Esophagus muscularis mucosa (tissue), 4 donors: ENCODE data around the gene KIAA1614. TPM values are rescaled to one million over a fixed set of nuclear protein-coding genes. Genes with fewer than 3 reads are reported as not detected.

Experiments
- DNase-seq: peaks from one replicate; pipeline ENCODE4 v3.0.0-alpha.2; 2017; ENCODE audit errors: extremely low spot score
- H3K27ac ChIP-seq, 4 donors: fragments of 200-600 bp; sonication (generic); replicated peaks in 1 of 4; 1 replicate in 3 of 4; 2 replicates in 1 of 4; pipeline ENCODE4 v1.5.1; 2016 to 2019; ENCODE audit warnings: mild to moderate bottlenecking in 1 of 4
- H3K27me3 ChIP-seq, 4 donors: fragments of 200-600 bp; sonication (generic); one replicate each; pipeline versions ENCODE4 v1.5.1 to v1.6.0; 2016 to 2019
- H3K36me3 ChIP-seq, 4 donors: fragments of 200-600 bp; sonication (generic); one replicate each; pipeline ENCODE4 v1.5.1; 2016 to 2019
- H3K4me1 ChIP-seq, 4 donors: fragments of 200-600 bp; sonication (generic); one replicate each; pipeline ENCODE4 v1.5.1; 2016 to 2019
- H3K4me3 ChIP-seq, 4 donors: fragments of 200-600 bp; sonication (generic); 1 replicate in 2 of 4; 2 replicates in 2 of 4; pipeline ENCODE4 v1.5.1; 2016 to 2019; ENCODE audit warnings: mild to moderate bottlenecking in 4 of 4, moderate library complexity in 1 of 4
- H3K9me3 ChIP-seq, 4 donors: fragments of 200-600 bp; sonication (generic); 1 replicate in 3 of 4; 2 replicates in 1 of 4; pipeline ENCODE4 v1.5.1; 2016 to 2019
- EP300 ChIP-seq: sonication (generic); formaldehyde crosslinking; IDR thresholded peaks from one replicate; pipeline ENCODE4 v1.6.1; 2017; ENCODE audit warnings: antibody characterized with exemption
- POLR2A ChIP-seq: fragments of 450-650 bp; IDR thresholded peaks from one replicate; pipeline ENCODE4 v1.6.1; 2017; ENCODE audit warnings: antibody characterized with exemption, moderate library complexity, mild to moderate bottlenecking, low read depth
- POLR2AphosphoS5 ChIP-seq, 2 donors: sonication (generic); formaldehyde crosslinking; IDR thresholded peaks; one replicate each; pipeline ENCODE4 v1.6.1; 2017; ENCODE audit warnings: antibody characterized with exemption in 2 of 2
- WGBS: methylation state at CpG from one replicate; pipeline ENCODE4 v1.1.5; 2018; 5-methylcytosine and 5-hydroxymethylcytosine counted together
- intact Hi-C: fragments of 100-400 bp; cut with DNase I; formaldehyde crosslinking; loops from one replicate; pipeline ENCODE4 v1.15.1; 2023
- total RNA-seq, 4 donors: library from RNA; depleted of rRNA; stranded (reverse); fragments of >200 nt; gene quantifications; one replicate each; pipeline versions ENCODE4 v1.1.0 to v1.2.1, GENCODE V29; 2016
- TF ChIP-seq, protein P1 (sequence below), 3 experiments: fragments of 200-600 bp in 2 of 3; fragments of 450-650 bp in 1 of 3; sonication (generic) in 2 of 3; IDR thresholded peaks; one replicate each; pipeline ENCODE4 v1.5.1; 2017 to 2019; ENCODE audit warnings: antibody characterized with exemption in 3 of 3, mild to moderate bottlenecking in 2 of 3, moderate library complexity in 1 of 3

The KIAA1614 gene
- total RNA-seq, 4 donors from 2014 or later, result 15.4 to 30.0 (median 17.4) TPM

DNA sequence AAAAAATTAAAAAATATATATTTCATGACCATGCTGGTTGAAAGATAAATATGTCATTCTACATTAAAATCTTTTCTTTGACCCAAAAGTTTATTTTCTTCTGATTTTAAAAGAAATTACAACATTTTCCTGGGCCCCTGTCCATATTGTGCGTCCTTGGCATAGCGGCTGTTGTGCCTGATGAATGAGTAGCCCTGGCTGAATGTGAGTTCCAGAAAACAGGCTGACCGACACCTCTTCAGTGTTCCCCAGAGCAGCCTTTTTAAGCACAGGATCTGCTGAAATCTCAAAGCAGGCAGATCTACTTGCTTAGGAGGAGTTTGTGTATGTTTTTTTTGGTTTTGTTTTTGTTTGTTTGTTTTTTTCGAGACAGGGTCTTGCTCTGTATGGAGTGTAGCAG lies 19.7 kb downstream of the KIAA1614 start:
- Histone ChIP-seq H3K4me3 (no peak overlapping the region), H3K27me3 (no peaks in the 10 kb centered on the region), H3K9me3 (no peaks in the 10 kb centered on the region), H3K4me1 (peaks cover 12 to 24% (median 21%) of the 10 kb centered on the region in 4 donors), H3K36me3 (peaks cover 12 to 66% (median 37%) of the 10 kb centered on the region in 4 donors), H3K27ac (no peak overlapping the region)
- 90% methylated on average over 4 of the region's 4 CpGs for WGBS
- intact Hi-C loops, result no loop called here
- no peak for DNase-seq
- no peak for TF ChIP-seq POLR2A
- no peak for TF ChIP-seq POLR2AphosphoS5 (IDR thresholded peaks at IDR 0.05)
- TF ChIP-seq, protein P1, sequence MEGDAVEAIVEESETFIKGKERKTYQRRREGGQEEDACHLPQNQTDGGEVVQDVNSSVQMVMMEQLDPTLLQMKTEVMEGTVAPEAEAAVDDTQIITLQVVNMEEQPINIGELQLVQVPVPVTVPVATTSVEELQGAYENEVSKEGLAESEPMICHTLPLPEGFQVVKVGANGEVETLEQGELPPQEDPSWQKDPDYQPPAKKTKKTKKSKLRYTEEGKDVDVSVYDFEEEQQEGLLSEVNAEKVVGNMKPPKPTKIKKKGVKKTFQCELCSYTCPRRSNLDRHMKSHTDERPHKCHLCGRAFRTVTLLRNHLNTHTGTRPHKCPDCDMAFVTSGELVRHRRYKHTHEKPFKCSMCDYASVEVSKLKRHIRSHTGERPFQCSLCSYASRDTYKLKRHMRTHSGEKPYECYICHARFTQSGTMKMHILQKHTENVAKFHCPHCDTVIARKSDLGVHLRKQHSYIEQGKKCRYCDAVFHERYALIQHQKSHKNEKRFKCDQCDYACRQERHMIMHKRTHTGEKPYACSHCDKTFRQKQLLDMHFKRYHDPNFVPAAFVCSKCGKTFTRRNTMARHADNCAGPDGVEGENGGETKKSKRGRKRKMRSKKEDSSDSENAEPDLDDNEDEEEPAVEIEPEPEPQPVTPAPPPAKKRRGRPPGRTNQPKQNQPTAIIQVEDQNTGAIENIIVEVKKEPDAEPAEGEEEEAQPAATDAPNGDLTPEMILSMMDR (IDR thresholded peaks at IDR 0.05), result no peak
- no peak for TF ChIP-seq EP300

DNA sequence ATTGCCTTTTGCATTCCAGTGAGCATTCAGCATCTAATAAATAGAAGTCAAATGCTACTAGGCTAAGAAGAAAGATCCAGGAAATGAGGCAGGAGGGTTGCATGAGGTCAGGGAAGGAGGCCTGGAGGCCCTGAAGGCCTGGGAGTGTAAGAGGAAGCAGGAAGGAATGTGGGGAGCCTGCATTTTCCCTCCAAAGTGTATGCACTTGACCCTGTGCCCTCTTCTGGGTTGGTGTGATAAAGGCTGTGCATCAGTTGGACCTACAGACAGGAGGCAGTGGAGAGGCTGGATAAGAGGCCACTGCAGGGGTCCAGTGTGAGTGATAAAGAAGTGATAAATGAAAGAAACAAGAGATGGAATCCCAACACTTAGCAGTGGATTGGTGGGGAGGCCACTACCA lies 20.4 kb downstream of the KIAA1614 start:
- H3K4me1 ChIP-seq, result peaks cover 4 to 17% (median 13%) of the 10 kb centered on the region in 4 donors
- no peaks in the 10 kb centered on the region for H3K27me3 ChIP-seq
- DNase-seq, result no peak
- H3K9me3 ChIP-seq, result no peaks in the 10 kb centered on the region
- no peak overlapping the region for H3K27ac ChIP-seq
- peaks cover 12 to 74% (median 43%) of the 10 kb centered on the region in 4 donors for H3K36me3 ChIP-seq
- TF ChIP-seq EP300 (no peak), POLR2AphosphoS5 (IDR thresholded peaks at IDR 0.05) (no peak), POLR2A (no peak)
- TF ChIP-seq, protein P1 (IDR thresholded peaks at IDR 0.05), result no peak
- no peak overlapping the region for H3K4me3 ChIP-seq
- intact Hi-C loops, result no loop called here

DNA sequence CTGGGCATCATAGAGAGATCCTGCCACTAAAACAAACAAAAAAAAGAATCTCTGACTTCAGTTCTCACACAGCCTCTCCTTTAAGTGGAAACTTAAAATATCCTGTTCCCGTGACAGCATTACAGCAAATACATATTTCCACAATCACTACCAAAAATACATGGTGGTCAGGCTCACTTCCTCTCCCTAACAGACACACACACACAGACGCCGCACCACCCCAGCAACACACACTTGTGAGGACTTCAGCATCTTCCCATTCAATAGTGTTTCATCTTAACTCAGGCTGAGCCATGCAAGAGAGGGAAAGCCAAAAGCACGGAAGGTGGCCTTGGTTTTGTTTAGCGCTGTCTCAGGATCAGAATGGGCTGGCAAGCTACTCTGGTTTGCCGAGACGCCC lies 21.9 kb downstream of the KIAA1614 start:
- intact Hi-C loops, result no loop called here
- Histone ChIP-seq H3K9me3 (no peaks in the 10 kb centered on the region), H3K4me1 (peaks cover 0 to 2% (median under 1%) of the 10 kb centered on the region in 4 donors), H3K4me3 (no peak overlapping the region), H3K27ac (no peak overlapping the region), H3K36me3 (peaks cover 12 to 79% (median 53%) of the 10 kb centered on the region in 4 donors), H3K27me3 (no peaks in the 10 kb centered on the region)
- no peak for DNase-seq
- no peak for TF ChIP-seq POLR2AphosphoS5 (IDR thresholded peaks at IDR 0.05)
- TF ChIP-seq, protein P1 (IDR thresholded peaks at IDR 0.05), result no peak
- no peak for TF ChIP-seq EP300
- no peak for TF ChIP-seq POLR2A
- 85% methylated on average over 7 of the region's 7 CpGs for WGBS

DNA sequence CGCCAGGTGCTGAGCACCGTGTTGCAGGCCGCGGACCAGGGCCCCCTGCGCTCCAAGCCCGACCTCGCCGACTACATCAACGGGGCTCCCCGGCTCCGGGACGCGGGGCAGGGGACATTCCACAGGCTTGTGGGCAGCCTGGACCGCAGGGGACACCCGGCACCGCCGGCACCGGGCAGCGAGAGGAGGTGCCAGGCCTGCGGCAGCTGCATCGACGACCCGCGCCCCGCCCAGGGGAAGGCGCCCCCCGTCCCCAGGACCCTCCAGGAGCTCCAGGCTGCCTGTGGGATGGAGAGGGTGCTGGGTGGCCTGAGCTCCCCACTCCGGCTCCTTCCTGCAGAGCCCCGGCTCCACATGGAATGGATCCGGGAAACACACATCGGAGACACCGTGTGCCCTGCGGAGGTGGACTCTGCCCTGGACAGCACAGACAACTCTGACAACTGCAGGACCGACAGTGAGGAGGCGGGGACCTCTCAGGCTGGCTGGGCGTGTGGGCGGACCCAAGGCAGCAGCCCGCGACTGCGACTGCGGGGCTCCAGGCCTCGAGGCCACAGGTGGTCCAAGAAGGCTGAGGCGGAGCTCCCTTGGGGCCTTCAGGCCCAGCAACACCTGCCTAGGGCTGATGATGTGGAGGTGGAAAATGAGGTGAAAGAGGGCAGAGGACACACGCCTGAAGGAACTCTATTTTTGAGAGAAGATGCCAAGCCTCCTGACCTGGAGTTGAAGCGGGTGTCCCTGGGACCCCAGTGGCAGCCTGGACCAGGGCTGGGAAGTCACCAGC lies 22.8 kb downstream of the KIAA1614 start:
- Histone ChIP-seq H3K4me3 (no peak overlapping the region), H3K4me1 (no peaks in the 10 kb centered on the region), H3K27ac (no peak overlapping the region), H3K9me3 (no peaks in the 10 kb centered on the region), H3K36me3 (peaks cover 12 to 79% (median 56%) of the 10 kb centered on the region in 4 donors), H3K27me3 (no peaks in the 10 kb centered on the region)
- intact Hi-C loops, result no loop called here
- no peak for DNase-seq
- TF ChIP-seq POLR2AphosphoS5 (IDR thresholded peaks at IDR 0.05) (no peak), EP300 (no peak), POLR2A (no peak)
- TF ChIP-seq, protein P1 (IDR thresholded peaks at IDR 0.05), result no peak
- WGBS, result 71% methylated on average over 9 of the region's 45 CpGs
